Duodenal mucosa (tissue), 2 donors: Measurements from ENCODE around the gene PROM1.
A peak's percentile ranks its signal among the peaks of the same experiment; 100 is the strongest.

Source experiments
- H3K27ac ChIP-seq: one replicate; pipeline ENCODE4 v1.7.0; 2013; ENCODE audit warnings: low read depth, low read length
- H3K27me3 ChIP-seq, 2 donors: one replicate each; pipeline ENCODE4 v1.7.0; 2013; ENCODE audit warnings: low read length in 2 of 2, control low read depth in 1 of 2; ENCODE audit not compliant: insufficient read depth in 2 of 2, control insufficient read depth in 1 of 2
- H3K36me3 ChIP-seq, 2 donors: one replicate each; pipeline ENCODE4 v1.7.0; 2013; ENCODE audit warnings: low read length in 2 of 2, control low read depth in 1 of 2; ENCODE audit not compliant: insufficient read depth in 2 of 2, control insufficient read depth in 1 of 2
- H3K4me1 ChIP-seq, 2 donors: one replicate each; pipeline ENCODE4 v1.7.0; 2013; ENCODE audit warnings: low read length in 2 of 2, control low read depth in 1 of 2; ENCODE audit not compliant: insufficient read depth in 2 of 2, control insufficient read depth in 1 of 2
- H3K4me3 ChIP-seq, 2 donors: one replicate each; pipeline ENCODE4 v1.7.0; 2013; ENCODE audit warnings: low read length in 2 of 2, low read depth in 1 of 2
- H3K9ac ChIP-seq, 2 donors: one replicate each; pipeline ENCODE4 v1.7.0; 2013; ENCODE audit warnings: low read length in 2 of 2, low read depth in 1 of 2
- H3K9me3 ChIP-seq, 2 donors: one replicate each; pipeline ENCODE4 v1.7.0; 2013; ENCODE audit warnings: low read length in 2 of 2, control low read depth in 1 of 2; ENCODE audit not compliant: control insufficient read depth in 1 of 2

PROM1 gene, protein sequence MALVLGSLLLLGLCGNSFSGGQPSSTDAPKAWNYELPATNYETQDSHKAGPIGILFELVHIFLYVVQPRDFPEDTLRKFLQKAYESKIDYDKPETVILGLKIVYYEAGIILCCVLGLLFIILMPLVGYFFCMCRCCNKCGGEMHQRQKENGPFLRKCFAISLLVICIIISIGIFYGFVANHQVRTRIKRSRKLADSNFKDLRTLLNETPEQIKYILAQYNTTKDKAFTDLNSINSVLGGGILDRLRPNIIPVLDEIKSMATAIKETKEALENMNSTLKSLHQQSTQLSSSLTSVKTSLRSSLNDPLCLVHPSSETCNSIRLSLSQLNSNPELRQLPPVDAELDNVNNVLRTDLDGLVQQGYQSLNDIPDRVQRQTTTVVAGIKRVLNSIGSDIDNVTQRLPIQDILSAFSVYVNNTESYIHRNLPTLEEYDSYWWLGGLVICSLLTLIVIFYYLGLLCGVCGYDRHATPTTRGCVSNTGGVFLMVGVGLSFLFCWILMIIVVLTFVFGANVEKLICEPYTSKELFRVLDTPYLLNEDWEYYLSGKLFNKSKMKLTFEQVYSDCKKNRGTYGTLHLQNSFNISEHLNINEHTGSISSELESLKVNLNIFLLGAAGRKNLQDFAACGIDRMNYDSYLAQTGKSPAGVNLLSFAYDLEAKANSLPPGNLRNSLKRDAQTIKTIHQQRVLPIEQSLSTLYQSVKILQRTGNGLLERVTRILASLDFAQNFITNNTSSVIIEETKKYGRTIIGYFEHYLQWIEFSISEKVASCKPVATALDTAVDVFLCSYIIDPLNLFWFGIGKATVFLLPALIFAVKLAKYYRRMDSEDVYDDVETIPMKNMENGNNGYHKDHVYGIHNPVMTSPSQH

DNA sequence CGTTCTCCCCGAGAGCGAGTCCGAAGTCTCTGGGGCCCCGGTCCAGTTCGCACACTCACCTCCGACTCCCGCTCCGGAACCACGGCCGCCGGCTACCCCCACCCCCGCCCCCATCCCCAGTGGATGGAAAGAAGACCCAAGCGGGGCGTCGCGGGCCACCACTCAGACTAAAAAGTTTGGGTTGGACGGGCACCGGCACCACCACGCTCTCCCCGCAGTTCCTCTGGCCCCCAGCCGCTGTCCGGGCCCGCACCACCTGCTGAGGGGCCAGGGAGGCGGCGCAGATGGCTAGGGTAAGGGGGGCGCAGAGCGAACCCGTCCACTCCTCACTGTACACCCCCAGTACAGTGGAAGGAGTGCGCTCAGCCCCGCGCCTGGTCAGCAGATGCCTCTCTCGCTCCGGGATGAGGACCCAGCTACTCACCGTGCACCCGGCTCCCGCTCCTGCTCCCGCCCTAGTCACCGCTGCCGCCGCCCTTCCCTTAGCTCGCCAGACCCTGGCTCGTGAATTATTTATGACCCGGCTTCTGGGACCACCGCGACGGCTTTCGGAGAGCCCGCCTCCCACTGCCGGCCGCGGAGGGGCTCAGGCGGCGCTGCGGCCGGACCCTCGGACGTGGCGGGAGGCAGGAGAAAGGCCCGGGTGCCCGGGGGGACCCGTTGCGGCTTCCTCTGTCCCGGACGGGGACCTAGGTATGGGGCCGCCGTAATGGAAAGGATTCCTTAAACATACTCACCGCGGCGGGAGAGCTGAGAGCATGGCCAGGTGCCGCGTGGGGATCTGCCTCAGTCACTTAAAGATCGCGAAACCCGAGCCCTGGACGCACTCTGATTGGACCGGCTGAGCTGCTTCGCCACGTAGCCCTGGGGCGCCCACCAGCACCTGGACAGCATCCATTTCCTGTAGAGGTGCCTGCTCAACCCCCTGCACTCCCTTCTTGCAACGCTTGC lies at the start of gene PROM1:
PROM1 (minus strand) TSS at position 783 of the 951 bp plus-strand sequence. CDS start 8,117 bp downstream, outside the sequence.
- Histone ChIP-seq H3K27me3 (peaks cover 25 to 28% of the 10 kb centered on the region in 2 donors), H3K9me3 (no peaks in the 10 kb centered on the region), H3K4me1 (peaks cover 10 to 12% of the 10 kb centered on the region in 2 donors), H3K9ac (peak within 1 kb of the TSS; percentile 73 to 75), H3K36me3 (no peaks in the 10 kb centered on the region), H3K27ac (peak within 1 kb of the TSS; percentile 31), H3K4me3 (peak within 1 kb of the TSS; percentile 85)

DNA sequence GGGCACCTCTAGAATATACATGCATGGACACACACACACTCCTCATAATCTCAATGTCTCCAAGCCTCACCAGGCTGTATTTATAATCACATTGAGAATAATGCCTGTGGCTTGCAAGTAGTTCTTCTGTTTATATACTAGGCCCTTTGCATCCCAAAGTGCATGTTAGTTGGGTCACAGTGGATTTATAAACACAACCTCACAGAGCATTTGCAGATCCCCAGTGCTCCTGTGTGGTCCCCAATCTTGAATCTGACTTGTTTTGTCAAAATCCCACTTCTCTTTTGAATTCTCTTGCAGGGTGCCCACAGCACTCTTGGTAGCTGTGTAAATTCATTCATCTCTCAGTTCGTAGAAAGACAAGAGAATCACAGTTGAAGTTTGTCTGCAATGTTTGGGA lies 49.6 kb upstream of the PROM1 start:
- Histone ChIP-seq H3K27me3 (no peaks in the 10 kb centered on the region), H3K9ac (no peak overlapping the region), H3K36me3 (no peaks in the 10 kb centered on the region), H3K4me3 (no peak overlapping the region), H3K9me3 (no peaks in the 10 kb centered on the region), H3K27ac (no peak overlapping the region), H3K4me1 (peaks cover 10 to 14% of the 10 kb centered on the region in 2 donors)

DNA sequence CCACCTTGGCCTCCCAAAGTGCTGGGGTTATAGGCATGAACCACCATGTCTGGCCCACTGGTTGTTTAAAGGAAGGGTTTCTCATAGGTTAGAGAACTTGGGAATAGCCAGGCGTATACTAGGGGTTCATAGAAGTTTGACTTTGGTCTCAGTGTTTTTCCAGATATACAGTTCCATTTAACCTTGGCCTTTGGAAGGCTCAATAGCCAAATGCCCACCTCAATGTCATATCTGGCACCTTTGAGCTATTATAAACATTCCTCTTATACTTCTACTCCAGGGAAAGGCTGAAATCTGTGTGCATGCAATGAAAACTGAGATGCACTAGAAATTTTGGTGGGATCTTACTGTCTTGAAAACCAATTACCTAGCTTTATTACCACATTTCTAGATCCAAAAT lies 47.5 kb upstream of the PROM1 start:
- no peak overlapping the region for H3K27ac ChIP-seq
- H3K9me3 ChIP-seq, result no peaks in the 10 kb centered on the region
- H3K27me3 ChIP-seq, result no peaks in the 10 kb centered on the region
- no peaks in the 10 kb centered on the region for H3K36me3 ChIP-seq
- H3K4me3 ChIP-seq, result no peak overlapping the region
- peaks cover 10 to 14% of the 10 kb centered on the region in 2 donors for H3K4me1 ChIP-seq
- no peak overlapping the region for H3K9ac ChIP-seq

DNA sequence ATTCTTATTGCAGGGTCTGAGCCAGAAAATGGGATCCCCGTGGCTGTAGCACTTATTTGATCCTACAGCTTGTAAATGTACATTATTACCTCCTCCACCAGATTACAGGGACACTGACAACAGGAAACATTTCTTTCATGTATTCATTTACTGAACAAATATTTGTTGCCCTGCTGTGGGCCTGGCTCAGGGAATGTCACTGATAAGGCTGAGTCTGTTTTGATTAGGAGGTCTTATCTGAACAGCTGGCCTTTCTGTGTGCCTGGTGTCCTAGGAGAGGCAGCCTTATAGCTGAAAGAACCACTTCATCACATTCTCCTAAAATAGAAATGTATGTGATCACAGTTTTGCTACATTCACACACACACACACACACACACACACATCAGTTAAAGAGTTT lies 45.5 kb upstream of the PROM1 start:
- H3K27me3 ChIP-seq, result no peaks in the 10 kb centered on the region
- peaks cover 10 to 14% of the 10 kb centered on the region in 2 donors for H3K4me1 ChIP-seq
- H3K4me3 ChIP-seq, result no peak overlapping the region
- no peaks in the 10 kb centered on the region for H3K36me3 ChIP-seq
- no peak overlapping the region for H3K27ac ChIP-seq
- H3K9me3 ChIP-seq, result no peaks in the 10 kb centered on the region
- no peak overlapping the region for H3K9ac ChIP-seq

DNA sequence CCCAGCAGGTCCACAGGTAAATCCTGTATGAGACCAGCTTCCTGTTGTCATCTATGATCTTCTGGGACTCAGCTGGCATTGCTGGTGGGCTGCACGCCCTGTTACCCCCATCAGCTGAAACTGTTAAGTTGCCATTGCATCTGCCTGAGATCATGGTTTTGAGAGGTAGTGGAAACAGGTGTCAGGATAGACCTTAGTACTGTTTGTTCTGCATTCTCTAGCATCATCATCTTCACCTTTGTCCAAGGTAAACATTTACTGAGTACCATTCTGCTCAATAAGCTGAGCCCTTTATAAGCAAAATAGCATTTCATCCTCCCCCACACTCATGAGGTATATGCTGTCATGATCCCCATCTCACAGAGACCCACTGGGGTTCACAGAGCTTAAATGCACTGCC lies 42.9 kb upstream of the PROM1 start:
- H3K36me3 ChIP-seq, result no peaks in the 10 kb centered on the region
- no peaks in the 10 kb centered on the region for H3K9me3 ChIP-seq
- H3K27me3 ChIP-seq, result no peaks in the 10 kb centered on the region
- H3K4me3 ChIP-seq, result no peak overlapping the region
- H3K27ac ChIP-seq, result no peak overlapping the region
- no peak overlapping the region for H3K9ac ChIP-seq
- H3K4me1 ChIP-seq, result peaks cover 15 to 18% of the 10 kb centered on the region in 2 donors

DNA sequence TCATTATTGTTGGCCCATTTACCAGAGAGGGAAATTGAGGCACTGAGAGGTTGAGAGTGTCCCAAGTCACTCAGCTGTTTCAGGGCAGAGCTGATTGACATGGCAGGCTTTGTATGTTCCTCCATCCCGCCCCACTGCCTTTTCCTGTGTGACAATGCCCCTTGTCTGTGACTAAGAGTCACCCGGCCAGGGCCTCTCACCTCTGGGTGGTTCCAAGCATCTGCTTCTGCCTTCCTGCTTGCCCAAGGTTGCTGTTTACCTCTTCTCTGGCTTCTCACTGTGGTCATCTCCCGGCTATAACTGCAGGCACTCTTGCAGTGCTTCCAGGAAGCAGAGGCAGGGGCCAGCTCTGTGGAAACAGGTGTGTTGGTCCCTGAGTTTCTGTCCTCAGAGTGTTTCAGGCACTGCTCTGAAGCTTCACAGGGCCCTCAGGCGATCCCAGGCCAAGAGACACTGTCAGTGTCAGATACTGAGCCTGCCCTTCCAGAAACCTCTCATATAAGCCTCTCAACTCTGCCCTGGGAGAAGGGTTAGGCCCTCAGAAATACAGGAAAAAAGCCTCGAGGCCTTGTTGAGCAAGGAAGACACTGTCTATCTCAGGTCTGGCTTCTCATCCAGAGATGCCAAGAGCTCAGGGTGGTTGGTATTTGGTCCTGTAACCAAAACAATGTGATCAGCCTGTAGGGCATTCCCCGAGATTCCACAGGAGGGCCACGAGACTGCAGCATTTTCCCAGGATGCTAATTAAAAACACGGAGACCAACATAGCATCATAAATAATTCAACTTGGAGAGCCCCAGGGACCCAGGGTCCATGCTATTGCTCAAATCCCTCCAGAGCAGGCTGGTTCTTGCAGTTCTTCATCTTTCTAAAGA lies 42.0 kb upstream of the PROM1 start:
- H3K9me3 ChIP-seq, result no peaks in the 10 kb centered on the region
- H3K27me3 ChIP-seq, result no peaks in the 10 kb centered on the region
- no peak overlapping the region for H3K4me3 ChIP-seq
- no peak overlapping the region for H3K9ac ChIP-seq
- H3K36me3 ChIP-seq, result no peaks in the 10 kb centered on the region
- no peak overlapping the region for H3K27ac ChIP-seq
- H3K4me1 ChIP-seq, result peaks cover 15 to 18% of the 10 kb centered on the region in 2 donors

DNA sequence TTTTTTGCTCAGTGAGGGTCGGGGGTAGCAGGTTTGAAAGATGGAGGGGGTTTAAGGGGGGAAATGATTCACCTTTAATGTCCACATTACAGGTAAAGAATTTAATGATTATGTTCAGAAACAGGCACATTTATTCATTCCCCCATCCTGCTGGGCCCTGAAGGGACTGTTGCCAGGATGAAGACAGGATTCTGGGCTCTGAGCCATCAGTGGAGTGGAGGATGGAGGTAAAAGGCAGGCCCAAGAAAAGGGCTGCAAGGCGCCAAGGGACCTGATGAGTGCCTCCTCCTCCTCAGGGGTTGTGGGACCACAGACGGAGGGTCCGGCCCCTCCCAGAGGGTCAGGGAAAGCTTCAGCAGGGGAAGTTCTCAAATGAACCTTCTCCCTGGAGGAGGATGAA lies 40.4 kb upstream of the PROM1 start:
- Histone ChIP-seq H3K9me3 (no peaks in the 10 kb centered on the region), H3K27me3 (no peaks in the 10 kb centered on the region), H3K4me3 (no peak overlapping the region), H3K27ac (no peak overlapping the region), H3K36me3 (no peaks in the 10 kb centered on the region), H3K9ac (no peak overlapping the region), H3K4me1 (peaks cover 10% of the 10 kb centered on the region in 2 donors)

DNA sequence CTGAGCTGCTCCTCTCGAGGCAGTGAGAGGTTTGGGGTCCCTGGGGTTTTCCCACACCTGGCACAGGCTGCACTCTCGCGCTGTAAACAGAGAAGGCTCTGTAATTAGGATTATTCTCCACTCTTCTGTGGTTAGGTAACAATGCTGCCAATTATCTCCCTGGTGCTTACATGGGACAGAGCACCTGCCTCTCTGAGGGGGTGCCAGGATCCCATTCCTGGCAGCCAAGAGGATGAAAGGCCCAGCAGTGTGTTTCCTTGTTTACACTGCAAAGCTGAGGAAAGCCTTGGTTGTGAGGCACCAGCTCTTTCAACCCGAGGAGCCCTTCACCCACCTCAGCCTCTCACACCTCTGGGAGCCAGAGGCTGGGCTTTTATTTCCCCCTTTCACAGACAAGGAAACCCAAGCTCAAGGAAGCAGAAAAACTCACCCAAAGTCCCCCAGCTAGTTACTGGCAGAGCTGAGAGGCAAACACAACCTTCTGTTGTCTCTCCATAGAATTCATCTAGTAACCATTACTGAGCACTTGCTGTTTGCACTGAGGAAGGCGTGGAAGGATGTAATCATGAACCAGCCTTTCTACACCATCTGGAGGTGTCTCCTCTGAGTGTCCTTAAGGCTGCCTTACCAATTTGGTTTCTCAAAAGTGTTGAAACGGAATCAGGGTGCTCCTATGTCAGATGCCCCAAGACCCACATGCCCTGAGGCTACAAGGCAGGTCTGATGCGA lies 39.7 kb upstream of the PROM1 start:
- Histone ChIP-seq H3K4me1 (peaks cover 4 to 5% of the 10 kb centered on the region in 2 donors), H3K4me3 (no peak overlapping the region), H3K27me3 (no peaks in the 10 kb centered on the region), H3K9ac (no peak overlapping the region), H3K27ac (no peak overlapping the region), H3K9me3 (no peaks in the 10 kb centered on the region), H3K36me3 (no peaks in the 10 kb centered on the region)
